ENCODE measurements around the gene ACP6. TPM values are rescaled to one million over a fixed set of nuclear protein-coding genes. Genes with fewer than 3 reads are reported as not detected.

ACP6 gene
- total RNA-seq, 1 experiment from 2014 or later: 12.0 TPM

GRCh38 chr1:147651466-147651865 lies 18.9 kb downstream of the ACP6 start:
- TF ChIP-seq SIN3A (IDR thresholded peaks at IDR 0.05; ENCODE audit: borderline replicate concordance, insufficient read depth, low read depth, low read length) (no peak), REST (IDR thresholded peaks at IDR 0.05; ENCODE audit: insufficient read depth in 1 of 2, low read depth in 2 of 2, low read length in 1 of 2) (no peak), CTCF (IDR thresholded peaks at IDR 0.05) (no peak), POLR2AphosphoS5 (IDR thresholded peaks at IDR 0.05; ENCODE audit: low read depth, low read length) (no peak)
- ATAC-seq (no peak), DNase-seq (ENCODE audit: low read depth, low spot score) (no peak)
- intact Hi-C loops (cut with micrococcal nuclease; ENCODE audit: unreplicated experiment) (no loop called here), in situ Hi-C loops (cut with HindIII; ENCODE audit: low pct_unique_long_range_greater_than_20kb, low sequenced_read_pairs) (no loop called here)
- Histone ChIP-seq H3K36me3 (ENCODE audit: control insufficient read depth, insufficient read depth, low read length) (no peaks in the 10 kb centered on the region), H3K27ac (ENCODE audit: low read length) (no peak overlapping the region), H3K27me3 (ENCODE audit: control insufficient read depth, insufficient read depth, low read length) (no peaks in the 10 kb centered on the region), H3K4me3 (ENCODE audit: low read depth in 2 of 2, low read length in 2 of 2) (no peak overlapping the region), H3K4me1 (ENCODE audit: control insufficient read depth, insufficient read depth, low read length) (no peaks in the 10 kb centered on the region), H3K9me3 (ENCODE audit: control insufficient read depth, insufficient read depth, low read depth, low read length) (no peaks in the 10 kb centered on the region)
- BruUV-seq (replicated peaks): no TSS peak
- POLR2A ChIA-PET: no interaction called here
- CTCF ChIA-PET: no interaction called here

- no peak for ATAC-seq
- no peak for TF ChIP-seq SIN3A (IDR thresholded peaks at IDR 0.05; ENCODE audit: borderline replicate concordance, insufficient read depth, low read depth, low read length)
- no peak for TF ChIP-seq CTCF (IDR thresholded peaks at IDR 0.05)
- TF ChIP-seq POLR2AphosphoS5 (IDR thresholded peaks at IDR 0.05; ENCODE audit: low read depth, low read length): no peak
- no peak for TF ChIP-seq REST (IDR thresholded peaks at IDR 0.05; ENCODE audit: insufficient read depth in 1 of 2, low read depth in 2 of 2, low read length in 1 of 2)
- TF ChIP-seq TCF7L2 (IDR thresholded peaks at IDR 0.05; ENCODE audit: low read depth, low read length): no peak
- no peaks in the 10 kb centered on the region for H3K36me3 ChIP-seq (ENCODE audit: control insufficient read depth, insufficient read depth, low read length)
- intact Hi-C loops (cut with micrococcal nuclease; ENCODE audit: unreplicated experiment) (loop anchor here (10.0 kb wide), 2 partner anchors 46 to 64 kb away; no protein-coding TSS in a partner anchor), in situ Hi-C loops (cut with HindIII; ENCODE audit: low pct_unique_long_range_greater_than_20kb, low sequenced_read_pairs) (no loop called here)
- H3K27me3 ChIP-seq (ENCODE audit: control insufficient read depth, insufficient read depth, low read length): no peaks in the 10 kb centered on the region
- no peak for DNase-seq (ENCODE audit: low read depth, low spot score)
- BruUV-seq (replicated peaks): no TSS peak
- H3K27ac ChIP-seq (ENCODE audit: low read length): no peak overlapping the region
- POLR2A ChIA-PET: interaction anchor here (0.6 kb wide), 1 partner anchor 130 kb away, joined by 4 read pairs; no protein-coding TSS in a partner anchor
- no peaks in the 10 kb centered on the region for H3K4me1 ChIP-seq (ENCODE audit: control insufficient read depth, insufficient read depth, low read length)
- H3K4me3 ChIP-seq (ENCODE audit: low read depth in 2 of 2, low read length in 2 of 2): no peak overlapping the region
- CTCF ChIA-PET: no interaction called here
- H3K9me3 ChIP-seq (ENCODE audit: control insufficient read depth, insufficient read depth, low read depth, low read length): no peaks in the 10 kb centered on the region
Observed at GRCh38 chr1:147648933-147649332, 21.4 kb downstream of the ACP6 start.

Measured in Panc1 (cell line).